K562 (cell line): Measurements from ENCODE around the gene LTBP2. TPM values are rescaled to one million over a fixed set of nuclear protein-coding genes. Genes with fewer than 3 reads are reported as not detected.

Source experiments
- ARID1B ChIP-seq: fragments of 450-650 bp; IDR thresholded peaks from 2 replicates; pipeline ENCODE4 v1.6.1; 2016; ENCODE audit warnings: antibody characterized with exemption, mild to moderate bottlenecking, inconsistent platforms
- BRF1 ChIP-seq: IDR thresholded peaks from 3 replicates; pipeline ENCODE4 v1.6.1; 2011; ENCODE audit warnings: borderline replicate concordance, mild to moderate bottlenecking; ENCODE audit not compliant: insufficient read length; ENCODE audit errors: extremely low read depth
- CCNT2 ChIP-seq: IDR thresholded peaks from 2 replicates; pipeline ENCODE4 v1.6.1; 2011; ENCODE audit warnings: borderline replicate concordance, low read depth, mild to moderate bottlenecking, moderate library complexity, mixed read lengths, low read length; ENCODE audit not compliant: insufficient read length; ENCODE audit errors: extremely low read depth
- CHD4 ChIP-seq: fragments of 200-600 bp; sonication (generic); IDR thresholded peaks from 3 replicates; pipeline ENCODE4 v1.6.1; 2012; ENCODE audit warnings: low read depth, mild to moderate bottlenecking, mixed read lengths, low read length, inconsistent platforms; ENCODE audit not compliant: insufficient read depth, insufficient replicate concordance, poor library complexity, severe bottlenecking
- CXXC5 ChIP-seq: fragments of 250-450 bp; sonication (Bioruptor Pico); IDR thresholded peaks from 2 replicates; pipeline ENCODE4 v1.8.0; 2022; ENCODE audit warnings: inconsistent platforms, mild to moderate bottlenecking, moderate library complexity
- FUS ChIP-seq: fragments of 200-400 bp; formaldehyde crosslinking; optimal IDR thresholded peaks from 2 replicates; pipeline ENCODE3; 2017; ENCODE audit warnings: low read depth, low read length
- HMG20B ChIP-seq: fragments of 250-450 bp; sonication (Bioruptor Pico); IDR thresholded peaks from 2 replicates; pipeline ENCODE4 v1.5.0; 2021; ENCODE audit warnings: mild to moderate bottlenecking
- HNRNPL ChIP-seq: fragments of 200-400 bp; formaldehyde crosslinking; IDR thresholded peaks from 2 replicates; pipeline ENCODE4 v1.6.1; 2017; ENCODE audit warnings: low read depth, mild to moderate bottlenecking, low read length
- ILK ChIP-seq: fragments of 450-650 bp; IDR thresholded peaks from 2 replicates; pipeline ENCODE4 v1.6.1; 2016; ENCODE audit warnings: missing genetic modification characterization, low read depth, mild to moderate bottlenecking, missing compliant biosample characterization, moderate library complexity, borderline replicate concordance
- MBD1 ChIP-seq: fragments of 250-450 bp; sonication (Bioruptor Pico); IDR thresholded peaks from 2 replicates; pipeline ENCODE4 v1.8.0; 2022; ENCODE audit warnings: inconsistent platforms
- MBD2 ChIP-seq: sonication (generic); IDR thresholded peaks from 2 replicates; pipeline ENCODE4 v1.6.1; 2016; ENCODE audit warnings: low read depth, borderline replicate concordance
- MCM3 ChIP-seq: fragments of 450-650 bp; IDR thresholded peaks from 2 replicates; pipeline ENCODE4 v1.6.1; 2016
- MYC ChIP-seq, 2 experiments: fragments of 250-450 bp in 1 of 2; sonication (Bioruptor Pico) in 1 of 2; IDR thresholded peaks; 2 replicates each; pipeline versions ENCODE4 v1.5.1 to v1.6.1; 2012 to 2021; ENCODE audit warnings: low read depth in 2 of 2, borderline replicate concordance in 1 of 2, improper control_type of control experiment in 1 of 2, low read length in 1 of 2, mild to moderate bottlenecking in 1 of 2, moderate library complexity in 1 of 2
- PHF8 ChIP-seq: fragments of 200-600 bp; sonication (generic); IDR thresholded peaks from 2 replicates; pipeline ENCODE4 v1.6.1; 2012; ENCODE audit warnings: mixed run types, mild to moderate bottlenecking, inconsistent platforms, low read length, moderate library complexity, borderline replicate concordance
- UBTF ChIP-seq, 2 experiments: IDR thresholded peaks; 2 replicates each; pipeline ENCODE4 v1.6.1; 2012; ENCODE audit warnings: improper control_type of control experiment in 2 of 2, low read depth in 2 of 2, low read length in 2 of 2, borderline replicate concordance in 1 of 2
- WHSC1 ChIP-seq: IDR thresholded peaks from one replicate; pipeline ENCODE4 v1.6.1; 2012; ENCODE audit warnings: low read length, control low read depth, inconsistent platforms
- YBX1 ChIP-seq: fragments of 450-650 bp; IDR thresholded peaks from 2 replicates; pipeline ENCODE4 v1.7.1; 2016; ENCODE audit warnings: mild to moderate bottlenecking
- ZBED1 ChIP-seq: IDR thresholded peaks from 2 replicates; pipeline ENCODE4 v1.6.1; 2014
- ZBTB9 ChIP-seq: fragments of 450-650 bp; formaldehyde crosslinking; IDR thresholded peaks from 2 replicates; pipeline ENCODE4 v1.4.0; 2020; ENCODE audit warnings: mild to moderate bottlenecking, moderate library complexity
- ZC3H11A ChIP-seq: IDR thresholded peaks from 2 replicates; pipeline ENCODE4 v1.6.1; 2012; ENCODE audit warnings: low read depth, low read length, improper control_type of control experiment
- ZNF146 ChIP-seq: IDR thresholded peaks from one replicate; pipeline ENCODE4 v1.6.1; 2018; ENCODE audit warnings: missing compliant biosample characterization; ENCODE audit not compliant: unreplicated experiment
- ZNF76 ChIP-seq: fragments of 250-450 bp; sonication (Bioruptor Pico); IDR thresholded peaks from 2 replicates; pipeline ENCODE4 v1.4.0; 2020; ENCODE audit warnings: mild to moderate bottlenecking, moderate library complexity, borderline replicate concordance
- polyA plus RNA-seq, 8 experiments: library from polyadenylated mRNA; depleted of rRNA in 4 of 8; stranded (reverse) in 5 of 8; unstranded in 3 of 8; fragments of >200 nt; fragmentation: Nextera tagmentation in 2 of 8; fragmentation: Illumina TruSeq in 1 of 8; extraction: Ambion mirVana in 2 of 8; extraction: Trizol in 1 of 8; gene quantifications; 2 replicates each; pipeline versions ENCODE4 v1.2.1 to v1.2.3, GENCODE V29; 2011 to 2014; ENCODE audit warnings: inconsistent platforms in 1 of 8, missing spikeins in 1 of 8
- total RNA-seq, 7 experiments: library from RNA; depleted of rRNA in 6 of 7; stranded (reverse); fragments of >200 nt in 6 of 7; fragmentation: Illumina TruSeq in 2 of 7; extraction: Trizol in 2 of 7; gene quantifications; 2 replicates each; pipeline versions ENCODE4 v1.2.1 to v1.2.3, GENCODE V29; 2011 to 2021; ENCODE audit warnings: low replicate concordance in 1 of 7

The LTBP2 gene
- total and polyA plus RNA-seq, 9 of the 15 experiments (the other 6 are each of a cell fraction or from before 2014, with no cell fraction given): under 0.01 to 0.18 (median 0.03) TPM; not detected in 3

GRCh38 chr14:74493343-74494261, 118.4 kb downstream of the LTBP2 start, which contains the start of gene ISCA2 (continued):
- TF ChIP-seq CXXC5 (CRISPR knock-in tag) (peak; percentile 47; the same call in 1 of the 2 replicates), UBTF (IDR thresholded peaks at IDR 0.05; ENCODE audit: borderline replicate concordance in 1 of 2, low read depth in 2 of 2, low read length in 2 of 2) (no peak), CCNT2 (peak; percentile 20), MBD1 (CRISPR knock-in tag) (no peak), CHD4 (no peak), PHF8 (peak; percentile 83), ZNF76 (CRISPR knock-in tag) (no peak), WHSC1 (no peak), ZNF146 (CRISPR knock-in tag) (no peak), MCM3 (no peak), HMG20B (CRISPR knock-in tag) (no peak), ILK (tag) (no peak), HNRNPL (no peak), ZBTB9 (CRISPR knock-in tag) (0 out of 2 replicates have a peak, but pooled peaks have one; percentile 52), ZBED1 (no peak), MYC (IDR thresholded peaks at IDR 0.05; ENCODE audit: low read depth, low read length) (no peak), MYC (CRISPR knock-in tag; IDR thresholded peaks at IDR 0.05; ENCODE audit: borderline replicate concordance, low read depth) (no peak), BRF1 (no peak), MBD2 (peak; percentile 80; the same call in 1 of the 2 replicates), YBX1 (no peak), ZC3H11A (no peak), ARID1B (no peak), FUS (no peak)
